Kidney (tissue), 14 donors: ENCODE results near the gene CAMK2B. TPM values are rescaled to one million over a fixed set of nuclear protein-coding genes. Genes with fewer than 3 reads are reported as not detected.

ENCODE experiments used
- DNase-seq, 5 donors: peaks; one replicate each; pipeline ENCODE4 v3.0.0-alpha.2; 2013 to 2020
- FAIRE-seq: peaks from 2 replicates; lab custom pipeline; 2012; peaks lifted over from hg19 to GRCh38; lab: Jason Lieb, UNC
- H3K27ac ChIP-seq, 2 donors: one replicate each; pipeline ENCODE4 v1.7.0; 2013; ENCODE audit warnings: low read depth in 2 of 2, low read length in 2 of 2, inconsistent platforms in 1 of 2
- H3K27me3 ChIP-seq: one replicate; pipeline ENCODE4 v1.7.1; 2013; ENCODE audit warnings: low read length, inconsistent platforms; ENCODE audit not compliant: control insufficient read depth, insufficient read depth
- H3K36me3 ChIP-seq, 3 donors: one replicate each; pipeline versions ENCODE4 v1.7.0 to v1.7.1; 2013; ENCODE audit warnings: low read length in 3 of 3, control low read depth in 1 of 3, inconsistent platforms in 1 of 3; ENCODE audit not compliant: insufficient read depth in 3 of 3, control insufficient read depth in 2 of 3
- H3K4me1 ChIP-seq, 3 donors: one replicate each; pipeline versions ENCODE4 v1.7.0 to v1.7.1; 2013; ENCODE audit warnings: low read length in 3 of 3, inconsistent platforms in 1 of 3, low read depth in 1 of 3; ENCODE audit not compliant: control insufficient read depth in 2 of 3, insufficient read depth in 2 of 3
- H3K4me3 ChIP-seq, 3 donors: one replicate each; pipeline versions ENCODE4 v1.7.0 to v1.8.1; 2013; ENCODE audit warnings: low read length in 3 of 3, control low read depth in 1 of 3, inconsistent platforms in 1 of 3
- H3K9ac ChIP-seq, 3 donors: one replicate each; pipeline versions ENCODE4 v1.7.0 to v1.7.1; 2013; ENCODE audit warnings: low read length in 3 of 3, control low read depth in 1 of 3, inconsistent platforms in 1 of 3
- H3K9me3 ChIP-seq, 3 donors: one replicate each; pipeline versions ENCODE4 v1.7.0 to v1.7.1; 2013; ENCODE audit warnings: low read length in 3 of 3, control low read depth in 1 of 3, inconsistent platforms in 1 of 3; ENCODE audit not compliant: control insufficient read depth in 2 of 3, insufficient read depth in 1 of 3
- CTCF ChIP-seq: IDR thresholded peaks from 3 replicates; pipeline ENCODE4 v1.5.1; 2012; ENCODE audit warnings: mild to moderate bottlenecking, moderate library complexity, borderline replicate concordance; ENCODE audit not compliant: insufficient read depth; ENCODE audit errors: extremely low read depth
- intact Hi-C: fragments of 100-400 bp; cut with DNase I; formaldehyde crosslinking; loops from one replicate; pipeline ENCODE4 v1.11.1; 2022
- polyA plus RNA-seq: library from polyadenylated mRNA; stranded (reverse); fragments of 350-450 nt; fragmentation: Illumina TruSeq; extraction: RNeasy Lipid Tissue Mini Kit (QIAGEN cat#74804); gene quantifications from one replicate; pipeline ENCODE4 v1.2.3, GENCODE V29; 2014; ENCODE audit warnings: low read depth, low replicate concordance; ENCODE audit not compliant: insufficient read depth
- total RNA-seq: library from RNA; stranded (reverse); fragmentation: NEBNext Ultra II Directional; extraction: Animal tissue kit (Norgen Biotek cat#: 25700); gene quantifications from one replicate; pipeline ENCODE4 v1.2.1, GENCODE V29; 2021
- donor health status: control.
- donor health status: control.
- donor health status: control.
- donor health status: control.
- donor health status: control.
- donor health status: DM: yes; HTN: yes; CAD: no.
- donor health status: Normal renal cell carcinoma (clear cell type).

CAMK2B gene
- total and polyA plus RNA-seq, 2 donors from 2014 or later, result 1.1 to 3.2 TPM

GRCh38 chr7:44273681-44274622, 51.4 kb downstream of the CAMK2B start:
- FAIRE-seq (no peak), DNase-seq (peak in 1 of 5 donors; percentile 58)
- TF ChIP-seq CTCF, result no peak
- intact Hi-C loops, result no loop called here
- H3K4me3 ChIP-seq, result no peak overlapping the region
- no peaks in the 10 kb centered on the region for H3K36me3 ChIP-seq
- H3K4me1 ChIP-seq, result no peaks in the 10 kb centered on the region
- H3K27ac ChIP-seq, result no peak overlapping the region
- H3K9me3 ChIP-seq, result no peaks in the 10 kb centered on the region
- H3K27me3 ChIP-seq, result no peaks in the 10 kb centered on the region
- H3K9ac ChIP-seq, result no peak overlapping the region

GRCh38 chr7:44272981-44273380, 52.4 kb downstream of the CAMK2B start:
- no peaks in the 10 kb centered on the region for H3K27me3 ChIP-seq
- intact Hi-C loops, result no loop called here
- FAIRE-seq (no peak), DNase-seq (peak in 1 of 5 donors; percentile 29)
- no peak overlapping the region for H3K27ac ChIP-seq
- TF ChIP-seq CTCF, result no peak
- no peaks in the 10 kb centered on the region for H3K4me1 ChIP-seq
- no peak overlapping the region for H3K4me3 ChIP-seq
- no peaks in the 10 kb centered on the region for H3K9me3 ChIP-seq
- no peak overlapping the region for H3K9ac ChIP-seq
- no peaks in the 10 kb centered on the region for H3K36me3 ChIP-seq

GRCh38 chr7:44272456-44272855, 52.9 kb downstream of the CAMK2B start:
- H3K9ac ChIP-seq, result no peak overlapping the region
- no peak overlapping the region for H3K27ac ChIP-seq
- TF ChIP-seq CTCF, result no peak
- no peaks in the 10 kb centered on the region for H3K27me3 ChIP-seq
- peak in 1 of 5 donors; percentile 59 for DNase-seq
- H3K36me3 ChIP-seq, result no peaks in the 10 kb centered on the region
- no peaks in the 10 kb centered on the region for H3K4me1 ChIP-seq
- intact Hi-C loops, result no loop called here
- no peaks in the 10 kb centered on the region for H3K9me3 ChIP-seq
- H3K4me3 ChIP-seq, result no peak overlapping the region
- no peak for FAIRE-seq
